H9 (cell line): ENCODE data around the gene MEG3. TPM values are rescaled to one million over a fixed set of nuclear protein-coding genes. Genes with fewer than 3 reads are reported as not detected.

Source experiments
- DNase-seq: peaks from one replicate; pipeline ENCODE4 v3.0.0-alpha.2; 2017
- H2AFZ ChIP-seq: one replicate; pipeline ENCODE4 v1.6.1; 2013; ENCODE audit warnings: mild to moderate bottlenecking, low read length, control low read depth, moderate library complexity
- H2AK5ac ChIP-seq: 2 replicates; pipeline ENCODE4 v1.6.1; 2013; ENCODE audit warnings: low read length, control low read depth, mixed read lengths; ENCODE audit not compliant: insufficient read length
- H2BK120ac ChIP-seq: one replicate; pipeline ENCODE4 v1.6.1; 2013; ENCODE audit warnings: low read depth, mild to moderate bottlenecking, low read length, control low read depth, inconsistent platforms; ENCODE audit not compliant: poor library complexity, severe bottlenecking
- H2BK12ac ChIP-seq: 2 replicates; pipeline ENCODE4 v1.6.1; 2013; ENCODE audit warnings: low read length, control low read depth, mixed read lengths, low read depth; ENCODE audit not compliant: insufficient read length
- H2BK15ac ChIP-seq: 2 replicates; pipeline ENCODE4 v1.6.1; 2013; ENCODE audit warnings: low read depth, low read length, control low read depth
- H2BK20ac ChIP-seq: one replicate; pipeline ENCODE4 v1.6.1; 2013; ENCODE audit warnings: low read depth, mild to moderate bottlenecking, low read length, control low read depth, inconsistent platforms; ENCODE audit not compliant: poor library complexity, severe bottlenecking
- H2BK5ac ChIP-seq: 2 replicates; pipeline ENCODE4 v1.6.1; 2013; ENCODE audit warnings: low read length, control low read depth, mixed read lengths; ENCODE audit not compliant: insufficient read length
- H3K14ac ChIP-seq: 2 replicates; pipeline ENCODE4 v1.6.1; 2013; ENCODE audit warnings: low read length, control low read depth; ENCODE audit not compliant: insufficient read depth
- H3K18ac ChIP-seq: 2 replicates; pipeline ENCODE4 v1.6.1; 2013; ENCODE audit warnings: low read depth, mild to moderate bottlenecking, mixed read lengths, low read length, control low read depth; ENCODE audit not compliant: insufficient read length
- H3K23ac ChIP-seq: 2 replicates; pipeline ENCODE4 v1.6.1; 2013; ENCODE audit warnings: low read length, control low read depth, mixed read lengths, low read depth; ENCODE audit not compliant: insufficient read length
- H3K23me2 ChIP-seq: 2 replicates; pipeline ENCODE4 v1.6.1; 2013; ENCODE audit warnings: low read depth, mild to moderate bottlenecking, mixed read lengths, low read length, control low read depth; ENCODE audit not compliant: insufficient read length, poor library complexity, severe bottlenecking
- H3K27ac ChIP-seq: 2 replicates; pipeline ENCODE4 v1.5.1; 2013; ENCODE audit warnings: low read length, control low read depth, mixed read lengths, low read depth; ENCODE audit not compliant: insufficient read length
- H3K27me3 ChIP-seq: 2 replicates; pipeline ENCODE4 v1.6.1; 2013; ENCODE audit warnings: low read length, control low read depth, inconsistent platforms; ENCODE audit not compliant: insufficient read depth
- H3K4ac ChIP-seq: 2 replicates; pipeline ENCODE4 v1.6.1; 2013; ENCODE audit warnings: low read depth, mild to moderate bottlenecking, control low read depth, inconsistent platforms, low read length, moderate library complexity
- H3K4me1 ChIP-seq: 2 replicates; pipeline ENCODE4 v1.6.1; 2013; ENCODE audit warnings: low read length, control low read depth, inconsistent platforms; ENCODE audit not compliant: insufficient read depth
- H3K4me2 ChIP-seq: 2 replicates; pipeline ENCODE4 v1.6.1; 2013; ENCODE audit warnings: low read length, control low read depth, mixed read lengths; ENCODE audit not compliant: insufficient read length, insufficient read depth
- H3K56ac ChIP-seq: 2 replicates; pipeline ENCODE4 v1.6.1; 2013; ENCODE audit warnings: low read depth, mild to moderate bottlenecking, mixed read lengths, low read length, control low read depth; ENCODE audit not compliant: insufficient read length
- H3K79me1 ChIP-seq: 2 replicates; pipeline ENCODE4 v1.6.1; 2013; ENCODE audit warnings: low read depth, mild to moderate bottlenecking, moderate library complexity, low read length, control low read depth, inconsistent platforms; ENCODE audit not compliant: insufficient read depth, poor library complexity, severe bottlenecking
- H3K79me2 ChIP-seq: 2 replicates; pipeline ENCODE4 v1.6.1; 2013; ENCODE audit warnings: low read length, control low read depth, inconsistent platforms; ENCODE audit not compliant: insufficient read depth
- H3K9ac ChIP-seq: 2 replicates; pipeline ENCODE4 v1.6.1; 2013; ENCODE audit warnings: low read length, control low read depth, mixed read lengths; ENCODE audit not compliant: insufficient read length; ENCODE audit errors: extremely low read depth
- H3K9me3 ChIP-seq: one replicate; pipeline ENCODE4 v1.6.1; 2013; ENCODE audit warnings: low read depth, low read length, inconsistent platforms; ENCODE audit not compliant: control insufficient read depth
- H3T11ph ChIP-seq: one replicate; pipeline ENCODE4 v1.6.1; 2013; ENCODE audit warnings: mild to moderate bottlenecking, low read length, control low read depth, inconsistent platforms
- H4K20me1 ChIP-seq: one replicate; pipeline ENCODE4 v1.6.1; 2013; ENCODE audit not compliant: control insufficient read depth, insufficient read length, insufficient read depth
- H4K5ac ChIP-seq: 2 replicates; pipeline ENCODE4 v1.6.1; 2013; ENCODE audit warnings: low read depth, mild to moderate bottlenecking, mixed read lengths, low read length, control low read depth; ENCODE audit not compliant: insufficient read length
- H4K8ac ChIP-seq: replicated peaks from 2 replicates; pipeline ENCODE4 v1.6.1; 2013; ENCODE audit warnings: low read length, control low read depth, mixed read lengths, low read depth; ENCODE audit not compliant: insufficient read length
- H4K91ac ChIP-seq: 2 replicates; pipeline ENCODE4 v1.6.1; 2013; ENCODE audit warnings: low read depth, mild to moderate bottlenecking, moderate library complexity, mixed read lengths, low read length, control low read depth; ENCODE audit not compliant: insufficient read length
- H3K27ac Mint-ChIP-seq, 3 experiments: 2 replicates in 2 of 3; 3 replicates in 1 of 3; pipeline ENCODE4 v1.8.0; 2020 to 2021; ENCODE audit warnings: mixed read lengths in 3 of 3, mild to moderate bottlenecking in 1 of 3, moderate library complexity in 1 of 3
- H3K27me3 Mint-ChIP-seq: 2 replicates; pipeline ENCODE4 v1.8.0; 2021; ENCODE audit warnings: low read depth, mild to moderate bottlenecking, moderate library complexity, mixed read lengths
- H3K36me3 Mint-ChIP-seq, 3 experiments: 2 replicates in 2 of 3; 3 replicates in 1 of 3; pipeline ENCODE4 v1.8.0; 2020 to 2021; ENCODE audit warnings: low read depth in 3 of 3, mixed read lengths in 3 of 3; ENCODE audit not compliant: insufficient read depth in 1 of 3
- H3K4me1 Mint-ChIP-seq, 2 experiments: 2 replicates each; pipeline ENCODE4 v1.8.0; 2020; ENCODE audit warnings: mixed read lengths in 2 of 2
- H3K4me3 Mint-ChIP-seq, 2 experiments: 2 replicates in 1 of 2; 3 replicates in 1 of 2; pipeline ENCODE4 v1.8.0; 2020 to 2021; ENCODE audit warnings: mild to moderate bottlenecking in 2 of 2, mixed read lengths in 2 of 2, moderate library complexity in 1 of 2
- H3K9me3 Mint-ChIP-seq, 2 experiments: 2 replicates in 1 of 2; 3 replicates in 1 of 2; pipeline ENCODE4 v1.8.0; 2020; ENCODE audit warnings: mild to moderate bottlenecking in 2 of 2, mixed read lengths in 2 of 2, moderate library complexity in 1 of 2
- CTCF ChIP-seq: fragments of 200-600 bp; sonication (generic); conservative IDR thresholded peaks from 3 replicates; pipeline ENCODE4 v1.8.0; 2021; ENCODE audit warnings: antibody characterized with exemption, mild to moderate bottlenecking
- WGBS: extraction: QIAGEN DNeasy Blood & Tissue Kit; methylation state at CpG from one replicate; pipeline ENCODE4 v1.1.7; 2013; ENCODE audit warnings: missing lambda C conversion rate, low lambda C conversion rate, mixed read lengths; ENCODE audit not compliant: insufficient read length; ENCODE audit errors: extremely low coverage; 5-methylcytosine and 5-hydroxymethylcytosine counted together
- total RNA-seq: library from RNA; stranded (reverse); gene quantifications from 2 replicates; pipeline ENCODE4 v1.2.1, GENCODE V29; 2021

Gene MEG3
- total RNA-seq, 1 experiment from 2014 or later, result 0.52 TPM

- Histone ChIP-seq H3K4me2 (no peak overlapping the region), H3K4me1 (peaks cover 4% of the 10 kb centered on the region; the same call in 1 of the 2 replicates), H2BK15ac (no peak overlapping the region), H2BK120ac (no peak overlapping the region), H3T11ph (no peak overlapping the region), H4K5ac (no peak overlapping the region), H2BK12ac (no peak overlapping the region), H2BK20ac (no peak overlapping the region), H4K91ac (no peak overlapping the region), H3K56ac (no peak overlapping the region), H4K8ac (no peak overlapping the region), H3K18ac (no peak overlapping the region), H2AK5ac (no peak overlapping the region), H3K9me3 (no peaks in the 10 kb centered on the region), H3K23ac (no peak overlapping the region), H2AFZ (no peak overlapping the region), H3K23me2 (no peaks in the 10 kb centered on the region), H3K27ac (no peak overlapping the region), H3K79me2 (no peaks in the 10 kb centered on the region), H3K14ac (no peak overlapping the region), H3K79me1 (no peaks in the 10 kb centered on the region), H2BK5ac (no peak overlapping the region), H4K20me1 (no peaks in the 10 kb centered on the region), H3K4ac (no peak overlapping the region), H3K27me3 (no peaks in the 10 kb centered on the region), H3K9ac (no peak overlapping the region)
- WGBS, result no CpG with 5 or more reads among the region's 17 CpGs
- Mint-ChIP-seq H3K27ac (no peak overlapping the region), H3K9me3 (no peaks in the 10 kb centered on the region), H3K4me3 (no peak overlapping the region), H3K27me3 (no peaks in the 10 kb centered on the region; the same call in 1 of the 2 replicates), H3K36me3 (no peaks in the 10 kb centered on the region; a peak in 2 of 7 replicates), H3K4me1 (peaks cover 8 to 26% of the 10 kb centered on the region in 2 experiments)
- TF ChIP-seq CTCF, result no peak
- DNase-seq, result peak; percentile 9
These were observed 66.7 kb downstream of the MEG3 start for GRCh38 chr14:100892496-100893227.
